CD1c-positive myeloid dendritic cell (primary cell): Measurements from ENCODE around the gene ESF1.
A peak's percentile ranks its signal among the peaks of the same experiment; 100 is the strongest.
"Not testable (repeated sequence)": the region's sequence is repeated elsewhere in the genome, so short reads cannot be mapped to it uniquely, and the experiment has no call there.

Experiments
- DNase-seq: peaks from one replicate; pipeline ENCODE4 v3.0.0-alpha.2; 2016; ENCODE audit errors: extremely low spot score

The ESF1 gene

DNA sequence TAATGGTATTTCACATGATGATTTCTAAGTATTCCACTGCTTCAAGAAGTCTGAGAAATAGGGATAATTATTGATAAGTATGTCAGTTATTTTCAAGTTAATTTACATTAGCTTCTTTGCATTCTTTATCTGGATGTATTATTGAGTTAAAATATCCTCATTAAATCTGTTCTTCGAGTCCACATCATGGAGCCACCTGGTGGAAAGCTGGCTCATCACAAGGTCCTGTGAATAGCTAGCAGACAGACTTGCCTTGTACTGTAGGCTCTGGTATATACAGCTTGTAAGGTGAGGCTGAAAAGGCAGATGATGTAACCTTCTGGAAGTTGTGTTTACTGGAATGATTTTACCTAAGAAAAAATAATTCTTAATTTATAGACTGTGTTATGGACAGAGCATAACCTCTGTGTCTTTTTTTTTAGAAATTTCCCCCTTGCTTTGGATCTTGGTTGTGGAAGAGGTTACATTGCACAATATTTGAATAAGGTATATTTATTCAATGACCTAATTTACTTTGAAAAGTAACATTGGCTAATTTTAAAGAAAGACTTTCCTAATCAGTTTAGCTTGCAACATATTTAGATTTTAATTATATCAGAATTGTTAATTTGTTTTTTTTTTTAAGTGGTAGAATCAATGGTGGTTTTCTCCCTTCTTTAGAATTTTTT, 3.6 kb upstream of the ESF1 start:
- DNase-seq = peak; percentile 32

DNA sequence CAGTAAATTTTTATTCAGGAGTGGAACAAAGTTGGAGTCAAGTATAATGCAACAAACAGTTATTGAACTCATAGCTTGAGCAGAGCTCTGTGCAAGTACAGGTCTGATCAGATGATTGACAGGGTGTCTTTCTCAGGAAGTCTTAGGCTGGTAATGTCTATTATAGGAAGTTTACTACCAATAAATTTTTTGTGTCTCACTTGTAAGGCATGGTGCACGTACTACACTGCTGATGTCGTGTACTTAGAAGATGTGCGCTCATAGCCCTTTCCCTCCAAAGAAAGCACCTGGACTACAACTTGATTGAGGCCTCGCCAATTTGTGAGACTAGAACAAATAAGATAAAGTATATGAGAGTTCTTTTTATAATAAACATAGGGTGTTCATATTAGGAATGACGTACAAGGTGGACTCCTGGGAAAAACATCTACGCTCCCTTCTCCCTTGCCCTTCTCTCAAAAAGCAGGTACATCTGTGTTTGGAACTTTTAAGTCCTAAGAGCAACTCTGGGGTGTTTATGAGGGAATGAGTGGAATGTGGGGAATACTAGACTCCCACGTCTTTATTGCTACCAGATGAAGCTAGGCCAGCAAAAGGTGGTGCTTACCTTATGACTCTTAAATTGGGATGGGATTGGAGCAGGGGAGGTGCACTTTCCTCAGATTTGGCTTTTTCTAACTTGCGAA, 1.6 kb upstream of the ESF1 start:
- no peak for DNase-seq

DNA sequence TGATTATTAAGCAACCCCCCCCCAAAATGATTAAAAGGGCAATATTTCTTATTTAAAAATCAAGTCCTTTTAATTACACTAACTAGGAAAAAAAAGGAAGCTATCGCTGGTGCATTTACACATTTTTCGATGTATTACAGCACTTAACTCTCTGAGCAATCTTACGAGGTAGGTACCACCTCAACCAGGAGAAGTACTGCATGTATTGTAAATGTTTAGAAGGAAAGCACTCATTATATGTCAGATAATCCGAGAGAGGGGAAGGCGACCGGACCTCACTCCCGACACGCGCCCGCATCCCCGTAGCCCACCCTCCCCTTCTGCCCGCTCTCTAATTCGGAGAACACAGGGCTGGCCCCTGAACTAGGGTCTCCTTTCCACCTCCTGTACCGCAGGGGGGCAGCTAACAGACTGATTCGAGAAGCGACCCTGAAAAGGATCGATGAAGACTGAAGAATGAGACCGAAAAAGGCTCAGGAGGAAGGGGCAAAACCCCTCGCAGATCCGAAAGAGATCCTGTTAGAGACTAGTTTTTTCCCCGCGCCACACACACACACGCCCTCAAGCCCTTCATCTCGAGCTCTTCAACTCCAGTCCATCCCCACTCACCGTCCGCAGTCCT, 337 bp downstream of the ESF1 start:
- DNase-seq = peak; percentile 17

DNA sequence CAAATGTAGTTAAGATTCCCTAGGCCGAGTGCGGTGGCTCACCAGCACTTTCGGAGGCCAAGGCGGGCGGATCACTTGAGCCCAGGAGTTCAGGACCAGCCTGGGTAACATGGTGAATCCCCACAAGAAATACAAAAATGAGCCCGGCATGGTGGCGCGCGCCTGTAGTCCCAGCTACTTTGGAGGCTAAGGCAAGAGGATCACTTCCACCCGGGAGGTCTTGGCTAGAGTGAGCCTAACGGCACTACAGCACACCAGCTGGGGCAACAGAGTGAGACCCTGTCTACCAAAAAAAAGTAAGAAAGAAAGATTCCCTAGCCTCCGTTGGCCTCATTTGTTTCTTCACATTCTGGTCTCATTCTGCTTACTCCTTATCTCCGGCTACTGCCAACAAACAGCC, 1.2 kb downstream of the ESF1 start:
- no peak for DNase-seq

DNA sequence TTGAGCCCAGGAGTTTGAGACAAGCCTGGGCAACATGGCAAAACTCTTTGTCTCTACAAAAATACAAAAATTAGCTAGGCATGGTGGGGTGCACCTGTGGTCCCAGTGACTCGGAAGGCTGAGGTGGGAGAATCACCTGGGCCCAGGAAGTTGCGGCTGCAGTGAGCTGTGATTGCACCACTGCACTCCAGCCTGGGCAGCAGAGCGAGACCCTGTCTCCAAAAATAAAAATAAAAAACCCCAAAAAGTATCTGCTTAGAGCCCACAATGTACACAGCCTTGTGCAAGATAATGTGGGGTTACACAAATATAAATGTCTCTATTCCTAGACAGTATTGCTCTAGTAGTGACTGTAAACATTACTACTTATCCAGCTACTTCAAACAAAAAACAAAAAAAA, 5.9 kb downstream of the ESF1 start:
- no peak for DNase-seq

GRCh38 chr20:13777171-13777601, 7.5 kb downstream of the ESF1 start:
- DNase-seq = peak; percentile 33

DNA sequence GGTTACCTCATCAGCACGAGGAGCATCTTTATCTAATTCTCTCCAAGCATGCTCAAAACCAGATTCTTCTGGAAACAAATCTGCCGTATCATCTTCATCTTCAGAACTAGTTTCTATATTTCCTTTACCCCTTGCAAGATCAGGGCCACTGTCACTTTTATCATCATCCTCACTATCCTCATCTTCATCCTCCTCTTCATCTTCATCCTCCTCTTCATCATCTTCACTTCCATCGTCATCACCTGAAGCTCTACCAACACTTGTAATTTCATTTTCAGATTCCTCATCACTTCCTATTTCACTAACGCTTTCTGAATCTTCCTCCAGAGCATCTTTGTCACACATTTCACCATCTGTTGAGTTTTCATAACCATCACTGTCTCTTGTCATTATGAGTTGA, 8.9 kb downstream of the ESF1 start:
- no peak for DNase-seq

DNA sequence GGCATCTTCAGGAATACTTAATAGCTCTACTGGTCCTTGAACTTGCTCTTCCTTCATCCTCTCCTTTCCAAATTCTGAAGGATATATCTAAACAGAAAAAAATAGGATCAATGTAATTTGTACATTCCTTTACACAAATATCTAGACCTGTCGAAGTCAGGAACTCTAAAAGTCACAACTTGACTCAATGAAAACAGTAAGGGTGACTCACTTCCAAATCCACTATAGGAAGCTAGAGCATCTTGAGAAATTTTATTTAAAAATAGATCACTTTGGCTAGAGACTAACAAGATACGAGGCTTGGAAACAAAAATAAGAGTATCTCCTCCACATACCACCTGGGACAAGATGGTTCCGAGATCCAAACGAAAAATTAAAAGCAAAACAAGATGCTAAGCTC, 12.2 kb downstream of the ESF1 start:
- DNase-seq = no peak

GRCh38 chr20:13771853-13772453, 12.8 kb downstream of the ESF1 start:
- peak; percentile 58 for DNase-seq

- no peak for DNase-seq
Measured at GRCh38 chr20:13770141-13770540, 14.6 kb downstream of the ESF1 start.

- no peak for DNase-seq
Measured at GRCh38 chr20:13765868-13766416, 18.8 kb downstream of the ESF1 start.

DNA sequence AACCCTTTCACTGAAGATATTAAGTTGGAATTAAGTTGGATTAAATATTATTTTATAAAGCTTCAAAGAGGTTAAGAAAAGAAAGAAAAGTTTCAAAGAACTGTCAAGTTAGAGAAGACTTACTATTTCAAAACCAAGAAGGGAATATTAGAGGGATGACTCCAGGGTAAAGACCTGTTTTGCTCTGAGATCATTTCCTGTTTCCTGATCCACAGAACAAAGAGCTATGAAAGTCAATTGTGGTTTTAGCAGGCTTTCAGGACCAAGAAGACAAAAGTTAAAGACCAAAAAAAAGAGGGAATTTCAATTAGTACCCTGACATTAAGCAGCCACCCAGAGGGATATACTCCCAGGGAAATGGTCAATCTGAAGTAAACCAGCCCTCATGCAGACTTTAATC, 19.4 kb downstream of the ESF1 start:
- DNase-seq = no peak

- DNase-seq = not testable (repeated sequence)
Measured at GRCh38 chr20:13760451-13760946, 24.2 kb downstream of the ESF1 start.

- no peak for DNase-seq
Measured at GRCh38 chr20:13758884-13759283, 25.8 kb downstream of the ESF1 start.

DNA sequence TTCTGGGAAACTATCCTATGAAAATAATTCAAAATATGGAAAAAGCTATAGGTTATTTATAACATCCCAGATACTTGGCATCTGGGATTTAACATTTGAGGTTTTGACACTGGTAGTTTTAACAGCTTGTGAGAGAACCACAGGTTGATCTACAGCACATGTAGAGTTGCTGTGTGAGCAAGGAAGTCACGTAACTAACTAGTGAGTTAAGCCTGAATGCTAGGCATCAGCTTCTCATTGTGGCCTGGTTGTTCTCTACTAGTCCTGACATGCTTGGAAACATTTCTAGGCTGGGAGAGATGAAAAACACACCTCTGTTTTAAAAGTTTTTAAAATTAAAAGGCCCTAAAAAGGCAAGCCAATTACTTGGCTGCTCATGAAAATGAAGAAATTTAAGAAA, 28.2 kb downstream of the ESF1 start:
- DNase-seq = no peak

GRCh38 chr20:13755809-13756208, 28.9 kb downstream of the ESF1 start:
- DNase-seq = no peak

- no peak for DNase-seq
Measured at GRCh38 chr20:13753436-13754036, 31.2 kb downstream of the ESF1 start.

DNA sequence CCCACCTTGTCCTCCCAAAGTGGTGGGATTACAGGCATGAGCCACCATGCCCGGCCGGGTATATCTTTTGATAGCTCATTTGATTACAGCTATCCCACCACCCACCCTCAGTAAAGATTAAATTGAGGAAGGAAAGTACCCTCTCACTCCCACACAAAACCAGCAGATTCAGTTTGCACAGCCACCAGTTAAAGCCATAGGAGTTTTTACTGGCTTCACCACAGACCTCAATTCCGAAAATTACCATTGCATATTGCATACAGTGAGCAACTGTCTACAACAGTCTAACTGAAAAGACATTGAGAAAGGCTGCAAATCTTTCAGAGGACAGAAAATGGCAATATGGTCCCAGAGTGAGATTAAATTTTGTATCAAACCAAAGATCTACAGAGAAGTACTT, 34.9 kb downstream of the ESF1 start:
- no peak for DNase-seq

- DNase-seq = no peak
Measured at GRCh38 chr20:13745784-13746183, 38.9 kb downstream of the ESF1 start.

GRCh38 chr20:13744352-13744751, 40.4 kb downstream of the ESF1 start:
- no peak for DNase-seq

DNA sequence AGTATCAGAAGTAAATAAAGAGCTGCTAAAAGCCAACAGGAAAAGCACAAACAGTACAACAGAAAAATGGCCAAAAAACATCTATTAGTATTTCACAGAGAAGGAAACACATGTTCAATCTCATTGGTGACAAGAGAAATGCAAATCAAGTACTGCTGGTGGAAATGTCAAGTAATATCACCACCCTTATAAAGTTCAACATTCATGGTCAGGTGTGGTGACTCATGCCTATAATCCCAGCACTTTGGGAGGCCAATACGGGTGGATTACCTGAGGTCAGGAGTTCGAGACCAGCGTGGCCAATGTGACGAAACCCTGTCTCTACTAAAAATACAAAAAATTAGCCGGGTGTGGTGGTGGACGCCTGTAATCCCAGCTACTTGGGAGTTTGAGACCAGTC, 42.8 kb downstream of the ESF1 start:
- DNase-seq = no peak
